SK-N-SH (cell line): ENCODE measurements around the gene E2F1. TPM values are rescaled to one million over a fixed set of nuclear protein-coding genes. Genes with fewer than 3 reads are reported as not detected.

Experiments
- CTCF ChIA-PET: fragments of 300-600, 350-600 bp; formaldehyde crosslinking; extraction: SDS; loops from one replicate; lab custom pipeline; 2021; lab: Yijun Ruan, JAX
- POLR2A ChIA-PET: fragments of 350-600 bp; sonication (Branson Sonifier 250); formaldehyde crosslinking; extraction: SDS; loops from one replicate; lab custom pipeline; 2020; ENCODE audit warnings: antibody characterized with exemption, inconsistent platforms; lab: Yijun Ruan, JAX
- DNase-seq: peaks from one replicate; pipeline ENCODE4 v3.0.0; 2012
- H2AFZ ChIP-seq: fragments of 200-600 bp; sonication (generic); 2 replicates; pipeline ENCODE4 v1.8.1; 2016; ENCODE audit warnings: antibody characterized with exemption, mild to moderate bottlenecking, low read depth
- H3F3A ChIP-seq: fragments of 200-600 bp; sonication (generic); replicated peaks from 2 replicates; pipeline ENCODE3; 2016; ENCODE audit warnings: antibody characterized with exemption, mild to moderate bottlenecking; ENCODE audit not compliant: insufficient read depth
- H3K27ac ChIP-seq, 2 experiments: fragments of 200-500 bp in 1 of 2; fragments of 200-600 bp in 1 of 2; sonication (Bioruptor generic) in 1 of 2; sonication (generic), shearing (Covaris generic) in 1 of 2; 2 replicates each; pipeline versions ENCODE4 v1.5.1 to v1.6.1; 2014 to 2016; ENCODE audit warnings: low read depth in 2 of 2, inconsistent platforms in 1 of 2, low read length in 1 of 2, mild to moderate bottlenecking in 1 of 2, mixed read lengths in 1 of 2
- H3K27me3 ChIP-seq: fragments of 200-600 bp; sonication (generic), shearing (Covaris generic); 2 replicates; pipeline ENCODE4 v1.6.1; 2016; ENCODE audit warnings: mixed run types; ENCODE audit not compliant: insufficient read depth
- H3K36me3 ChIP-seq, 2 experiments: fragments of 200-500 bp in 1 of 2; fragments of 200-600 bp in 1 of 2; sonication (Bioruptor generic) in 1 of 2; sonication (generic) in 1 of 2; replicated peaks in 1 of 2; 2 replicates each; pipeline versions ENCODE3 to v1.5.1; 2014 to 2016; ENCODE audit warnings: low read length in 1 of 2, mild to moderate bottlenecking in 1 of 2; ENCODE audit not compliant: insufficient read depth in 2 of 2, control insufficient read depth in 1 of 2
- H3K4me1 ChIP-seq, 2 experiments: fragments of 200-500 bp in 1 of 2; fragments of 200-600 bp in 1 of 2; sonication (Bioruptor generic) in 1 of 2; sonication (generic), shearing (Covaris generic) in 1 of 2; 2 replicates each; pipeline versions ENCODE4 v1.5.1 to v1.6.1; 2014 to 2016; ENCODE audit warnings: low read depth in 1 of 2, low read length in 1 of 2, mixed run types in 1 of 2; ENCODE audit not compliant: insufficient read depth in 2 of 2, control insufficient read depth in 1 of 2
- H3K4me2 ChIP-seq: fragments of 200-600 bp; sonication (generic), shearing (Covaris generic); 2 replicates; pipeline ENCODE4 v1.6.1; 2017; ENCODE audit warnings: mixed run types
- H3K4me3 ChIP-seq, 2 experiments: fragments of 200-500 bp in 1 of 2; fragments of 200-600 bp in 1 of 2; sonication (Bioruptor generic) in 1 of 2; sonication (generic), shearing (Covaris generic) in 1 of 2; 2 replicates each; pipeline versions ENCODE4 v1.5.1 to v1.8.1; 2014 to 2016; ENCODE audit warnings: low read depth in 2 of 2, inconsistent platforms in 1 of 2, low read length in 1 of 2, mild to moderate bottlenecking in 1 of 2, mixed read lengths in 1 of 2, moderate library complexity in 1 of 2
- H3K79me2 ChIP-seq: fragments of 200-600 bp; sonication (generic); 2 replicates; pipeline ENCODE4 v1.8.1; 2017; ENCODE audit warnings: mild to moderate bottlenecking; ENCODE audit not compliant: insufficient read depth
- H3K9ac ChIP-seq: fragments of 200-600 bp; sonication (generic); 2 replicates; pipeline ENCODE4 v1.6.1; 2017; ENCODE audit warnings: mixed run types
- H3K9me2 ChIP-seq: fragments of 200-600 bp; sonication (generic); 2 replicates; pipeline ENCODE4 v1.6.1; 2017; ENCODE audit warnings: mixed run types
- H3K9me3 ChIP-seq: fragments of 200-600 bp; sonication (generic); 2 replicates; pipeline ENCODE4 v1.6.1; 2017; ENCODE audit warnings: mixed run types, mild to moderate bottlenecking, moderate library complexity
- H4K20me1 ChIP-seq: fragments of 200-600 bp; sonication (generic); 2 replicates; pipeline ENCODE4 v1.6.1; 2017; ENCODE audit warnings: mild to moderate bottlenecking, mixed run types; ENCODE audit not compliant: insufficient read depth
- ELF1 ChIP-seq: IDR thresholded peaks from 2 replicates; pipeline ENCODE4 v1.4.0; 2012
- FOXJ3 ChIP-seq: sonication (generic); formaldehyde crosslinking; IDR thresholded peaks from 2 replicates; pipeline ENCODE4 v1.5.1; 2020; ENCODE audit warnings: mild to moderate bottlenecking, missing genetic modification reagents
- GABPA ChIP-seq: IDR thresholded peaks from 2 replicates; pipeline ENCODE4 v1.4.0; 2012; ENCODE audit warnings: low read depth, mild to moderate bottlenecking
- JUND ChIP-seq: IDR thresholded peaks from 2 replicates; pipeline ENCODE4 v1.4.0; 2012
- NFIC ChIP-seq: IDR thresholded peaks from 2 replicates; pipeline ENCODE4 v1.4.0; 2012; ENCODE audit warnings: borderline replicate concordance
- NRF1 ChIP-seq: IDR thresholded peaks from 2 replicates; pipeline ENCODE4 v1.6.1; 2012; ENCODE audit warnings: low read depth, mild to moderate bottlenecking, low read length
- SMC3 ChIP-seq: IDR thresholded peaks from 2 replicates; pipeline ENCODE4 v1.6.1; 2012; ENCODE audit warnings: low read depth, low read length, improper control_type of control experiment
- TAF1 ChIP-seq: IDR thresholded peaks from 2 replicates; pipeline ENCODE4 v1.6.1; 2012; ENCODE audit warnings: low read depth, mild to moderate bottlenecking, low read length, moderate library complexity, borderline replicate concordance
- TCF12 ChIP-seq: IDR thresholded peaks from 2 replicates; pipeline ENCODE4 v1.4.0; 2012
- TEAD4 ChIP-seq: IDR thresholded peaks from 2 replicates; pipeline ENCODE4 v1.4.0; 2012; ENCODE audit warnings: mild to moderate bottlenecking, borderline replicate concordance; ENCODE audit not compliant: insufficient read depth
- WGBS: methylation state at CpG from one replicate; pipeline ENCODE4 v1.1.6; 2017; ENCODE audit warnings: low lambda C conversion rate; 5-methylcytosine and 5-hydroxymethylcytosine counted together
- polyA plus RNA-seq, 3 experiments: library from polyadenylated mRNA; depleted of rRNA; stranded (reverse); fragments of >200 nt; gene quantifications; 2 replicates each; pipeline ENCODE4 v1.2.3, GENCODE V29; 2012
- TF ChIP-seq, protein P1 (sequence below): IDR thresholded peaks from 2 replicates; pipeline ENCODE4 v1.4.0; 2012; ENCODE audit warnings: low read depth, borderline replicate concordance
- TF ChIP-seq, protein P2 (sequence below): fragments of 200-600 bp; sonication (generic); IDR thresholded peaks from 2 replicates; pipeline ENCODE4 v1.6.1; 2017; ENCODE audit warnings: antibody characterized with exemption, mild to moderate bottlenecking, moderate library complexity
- TF ChIP-seq, protein P3 (sequence below): IDR thresholded peaks from 2 replicates; pipeline ENCODE4; 2012

E2F1 gene
- polyA plus RNA-seq, 1 of the 3 experiments (the other 2 are of a cell fraction) = 15.0 TPM

DNA sequence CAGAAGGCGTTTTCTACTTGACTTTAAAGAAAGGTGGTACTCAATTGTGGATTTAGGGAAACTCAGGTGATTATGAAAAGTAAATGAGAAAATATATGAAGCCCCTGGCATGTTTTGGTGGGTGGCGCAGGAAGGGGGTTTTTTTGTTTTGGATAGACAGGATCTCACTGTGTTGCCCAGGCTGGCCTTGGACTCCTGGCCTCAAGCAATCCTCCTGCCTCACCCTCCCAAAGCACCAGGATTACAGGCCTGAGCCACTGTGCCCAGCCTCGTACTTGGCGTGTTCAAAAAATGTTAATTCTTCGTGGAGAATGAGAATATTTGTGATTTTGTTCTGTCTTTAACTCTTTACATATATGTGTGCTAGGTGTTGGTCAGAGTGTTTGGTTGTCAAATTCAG is 56.2 kb downstream of the E2F1 start:
- no peaks in the 10 kb centered on the region for H4K20me1 ChIP-seq
- WGBS = 83% methylated on average over 5 of the region's 5 CpGs

DNA sequence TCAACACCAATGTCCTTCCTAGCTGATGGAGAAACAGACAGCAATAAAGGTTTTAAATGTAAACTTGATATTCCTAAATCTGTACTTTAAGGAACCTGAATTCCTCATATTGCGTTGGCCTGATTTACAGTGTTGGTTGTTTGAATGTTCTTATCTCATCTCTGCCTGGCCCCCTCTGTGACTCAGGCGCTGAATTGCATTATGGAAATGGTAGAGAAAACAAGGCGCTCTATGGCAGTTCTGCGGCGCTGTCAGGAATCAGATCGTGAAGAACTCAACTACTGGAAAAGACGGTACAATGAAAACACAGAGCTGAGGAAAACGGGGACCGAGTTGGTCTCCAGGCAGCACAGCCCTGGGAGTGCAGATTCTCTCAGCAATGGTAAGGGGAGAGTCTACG is 56.7 kb downstream of the E2F1 start:
- H3K9ac ChIP-seq = no peak overlapping the region
- no peak overlapping the region for H2AFZ ChIP-seq
- no peaks in the 10 kb centered on the region for H3K27me3 ChIP-seq
- TF ChIP-seq GABPA (no peak), SMC3 (no peak), NRF1 (no peak)
- no peaks in the 10 kb centered on the region for H3K4me1 ChIP-seq
- H3K4me2 ChIP-seq = no peak overlapping the region
- H3K79me2 ChIP-seq = no peaks in the 10 kb centered on the region
- no peaks in the 10 kb centered on the region for H3K9me2 ChIP-seq
- no peak overlapping the region for H3K27ac ChIP-seq
- H3K36me3 ChIP-seq = peaks cover 29 to 42% of the 10 kb centered on the region in 2 experiments
- WGBS = 91% methylated on average over 10 of the region's 10 CpGs
- ChIA-PET CTCF (no interaction called here), POLR2A (no interaction called here)
- peaks cover 1% of the 10 kb centered on the region for H3F3A ChIP-seq
- H3K4me3 ChIP-seq = no peak overlapping the region
- H4K20me1 ChIP-seq = no peaks in the 10 kb centered on the region
- no peaks in the 10 kb centered on the region for H3K9me3 ChIP-seq
- no peak for DNase-seq

More for the DNA sequence above, 56.2 kb downstream of the E2F1 start:
- H3K79me2 ChIP-seq = no peaks in the 10 kb centered on the region
- H3K36me3 ChIP-seq = peaks cover 25 to 41% of the 10 kb centered on the region in 2 experiments
- H3K4me2 ChIP-seq = no peak overlapping the region
- no peak overlapping the region for H3K27ac ChIP-seq
- POLR2A ChIA-PET = no interaction called here
- CTCF ChIA-PET = no interaction called here
- no peaks in the 10 kb centered on the region for H3K4me1 ChIP-seq
- H3K27me3 ChIP-seq = no peaks in the 10 kb centered on the region
- no peaks in the 10 kb centered on the region for H3K9me2 ChIP-seq
- no peak for DNase-seq
- no peak overlapping the region for H3K4me3 ChIP-seq
- H2AFZ ChIP-seq = no peak overlapping the region
- no peak overlapping the region for H3K9ac ChIP-seq
- peaks cover 5% of the 10 kb centered on the region for H3F3A ChIP-seq
- TF ChIP-seq TEAD4 (no peak), JUND (no peak), NFIC (no peak)
- TF ChIP-seq, protein P1, sequence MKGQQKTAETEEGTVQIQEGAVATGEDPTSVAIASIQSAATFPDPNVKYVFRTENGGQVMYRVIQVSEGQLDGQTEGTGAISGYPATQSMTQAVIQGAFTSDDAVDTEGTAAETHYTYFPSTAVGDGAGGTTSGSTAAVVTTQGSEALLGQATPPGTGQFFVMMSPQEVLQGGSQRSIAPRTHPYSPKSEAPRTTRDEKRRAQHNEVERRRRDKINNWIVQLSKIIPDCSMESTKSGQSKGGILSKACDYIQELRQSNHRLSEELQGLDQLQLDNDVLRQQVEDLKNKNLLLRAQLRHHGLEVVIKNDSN = no peak
- no peaks in the 10 kb centered on the region for H3K9me3 ChIP-seq

DNA sequence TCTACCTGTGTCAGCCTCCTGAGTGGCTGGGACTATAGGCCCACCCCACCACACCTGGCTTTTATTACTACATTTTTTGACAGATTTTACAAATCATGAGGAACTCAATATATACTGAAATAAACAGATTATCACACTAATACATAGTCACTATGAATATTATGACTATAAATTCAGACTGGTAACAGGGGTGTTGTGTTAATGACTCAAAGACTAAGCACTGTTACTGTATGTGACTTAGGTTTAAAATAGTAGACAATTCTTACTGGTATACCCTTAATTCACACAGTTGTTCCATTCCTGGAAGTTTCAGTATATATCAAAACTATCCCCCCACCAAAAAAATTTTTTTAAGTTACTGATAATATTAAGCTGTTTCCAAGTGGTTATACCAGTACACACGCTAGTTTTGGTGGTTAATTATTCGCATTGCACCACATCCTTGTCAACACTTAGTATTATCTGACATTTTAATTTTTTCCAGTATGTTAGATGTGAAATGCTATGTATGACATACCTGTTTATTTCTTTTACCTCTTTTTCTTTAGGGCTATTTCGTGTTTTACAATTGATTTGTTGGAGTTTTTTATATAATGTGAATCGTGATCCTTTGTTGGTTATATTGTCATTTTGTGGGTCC is 58.5 kb downstream of the E2F1 start:
- Histone ChIP-seq H3F3A (no peaks in the 10 kb centered on the region), H3K4me3 (no peak overlapping the region), H3K9ac (no peak overlapping the region), H4K20me1 (no peaks in the 10 kb centered on the region), H3K4me1 (no peaks in the 10 kb centered on the region), H3K4me2 (no peak overlapping the region), H3K9me3 (no peaks in the 10 kb centered on the region), H3K27me3 (no peaks in the 10 kb centered on the region), H2AFZ (no peak overlapping the region), H3K79me2 (no peaks in the 10 kb centered on the region), H3K9me2 (no peaks in the 10 kb centered on the region), H3K36me3 (peaks cover 30 to 46% of the 10 kb centered on the region in 2 experiments), H3K27ac (no peak overlapping the region)
- TF ChIP-seq ELF1 (no peak), FOXJ3 (CRISPR knock-in tag) (no peak), TCF12 (no peak), TAF1 (no peak)
- TF ChIP-seq, protein P2, sequence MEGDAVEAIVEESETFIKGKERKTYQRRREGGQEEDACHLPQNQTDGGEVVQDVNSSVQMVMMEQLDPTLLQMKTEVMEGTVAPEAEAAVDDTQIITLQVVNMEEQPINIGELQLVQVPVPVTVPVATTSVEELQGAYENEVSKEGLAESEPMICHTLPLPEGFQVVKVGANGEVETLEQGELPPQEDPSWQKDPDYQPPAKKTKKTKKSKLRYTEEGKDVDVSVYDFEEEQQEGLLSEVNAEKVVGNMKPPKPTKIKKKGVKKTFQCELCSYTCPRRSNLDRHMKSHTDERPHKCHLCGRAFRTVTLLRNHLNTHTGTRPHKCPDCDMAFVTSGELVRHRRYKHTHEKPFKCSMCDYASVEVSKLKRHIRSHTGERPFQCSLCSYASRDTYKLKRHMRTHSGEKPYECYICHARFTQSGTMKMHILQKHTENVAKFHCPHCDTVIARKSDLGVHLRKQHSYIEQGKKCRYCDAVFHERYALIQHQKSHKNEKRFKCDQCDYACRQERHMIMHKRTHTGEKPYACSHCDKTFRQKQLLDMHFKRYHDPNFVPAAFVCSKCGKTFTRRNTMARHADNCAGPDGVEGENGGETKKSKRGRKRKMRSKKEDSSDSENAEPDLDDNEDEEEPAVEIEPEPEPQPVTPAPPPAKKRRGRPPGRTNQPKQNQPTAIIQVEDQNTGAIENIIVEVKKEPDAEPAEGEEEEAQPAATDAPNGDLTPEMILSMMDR = no peak
- TF ChIP-seq, protein P1 = no peak
- TF ChIP-seq, protein P3, sequence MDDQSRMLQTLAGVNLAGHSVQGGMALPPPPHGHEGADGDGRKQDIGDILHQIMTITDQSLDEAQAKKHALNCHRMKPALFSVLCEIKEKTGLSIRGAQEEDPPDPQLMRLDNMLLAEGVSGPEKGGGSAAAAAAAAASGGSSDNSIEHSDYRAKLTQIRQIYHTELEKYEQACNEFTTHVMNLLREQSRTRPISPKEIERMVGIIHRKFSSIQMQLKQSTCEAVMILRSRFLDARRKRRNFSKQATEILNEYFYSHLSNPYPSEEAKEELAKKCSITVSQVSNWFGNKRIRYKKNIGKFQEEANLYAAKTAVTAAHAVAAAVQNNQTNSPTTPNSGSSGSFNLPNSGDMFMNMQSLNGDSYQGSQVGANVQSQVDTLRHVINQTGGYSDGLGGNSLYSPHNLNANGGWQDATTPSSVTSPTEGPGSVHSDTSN = no peak
- POLR2A ChIA-PET = interaction anchor here (0.5 kb wide), 1 partner anchor 43 kb away, joined by 3 read pairs; no protein-coding TSS in a partner anchor
- DNase-seq = no peak
- WGBS = 91% methylated on average over 4 of the region's 4 CpGs
- CTCF ChIA-PET = interaction anchor here (0.7 to 0.9 kb wide), 2 partner anchors 25 to 1374 kb away, joined by 3 read pairs; no protein-coding TSS in a partner anchor
